Endodermal cell (in vitro differentiated cells): ENCODE results near the gene MKLN1. TPM values are rescaled to one million over a fixed set of nuclear protein-coding genes. Genes with fewer than 3 reads are reported as not detected.
A peak's percentile ranks its signal among the peaks of the same experiment; 100 is the strongest.
"Not testable (repeated sequence)": the region's sequence is repeated elsewhere in the genome, so short reads cannot be mapped to it uniquely, and the experiment has no call there.

Experiments
- DNase-seq: peaks from one replicate; pipeline ENCODE4 v3.0.0-alpha.2; 2017
- H3K27ac ChIP-seq: 2 replicates; pipeline ENCODE4 v1.5.1; 2013; ENCODE audit warnings: mild to moderate bottlenecking, low read depth, low read length, moderate library complexity
- H3K27me3 ChIP-seq: 2 replicates; pipeline ENCODE4 v1.6.1; 2013; ENCODE audit warnings: mild to moderate bottlenecking, low read length, moderate library complexity; ENCODE audit not compliant: insufficient read depth, control insufficient read depth, poor library complexity, severe bottlenecking
- H3K36me3 ChIP-seq: 2 replicates; pipeline ENCODE4 v1.7.0; 2013; ENCODE audit warnings: mild to moderate bottlenecking, low read length, moderate library complexity; ENCODE audit not compliant: control insufficient read depth, insufficient read depth
- H3K4me1 ChIP-seq: one replicate; pipeline ENCODE4 v1.7.0; 2013; ENCODE audit warnings: low read length; ENCODE audit not compliant: control insufficient read depth, insufficient read depth
- H3K4me3 ChIP-seq: 2 replicates; pipeline ENCODE4 v1.5.1; 2013; ENCODE audit warnings: mild to moderate bottlenecking, low read length, moderate library complexity
- H3K9ac ChIP-seq: 2 replicates; pipeline ENCODE4 v1.6.1; 2013; ENCODE audit warnings: mild to moderate bottlenecking, low read length, moderate library complexity; ENCODE audit not compliant: poor library complexity, severe bottlenecking; ENCODE audit errors: extremely low read depth
- H3K9me3 ChIP-seq: 2 replicates; pipeline ENCODE4 v1.6.1; 2013; ENCODE audit warnings: mild to moderate bottlenecking, low read length, moderate library complexity; ENCODE audit not compliant: control insufficient read depth
- H3K27ac Mint-ChIP-seq: 2 replicates; pipeline ENCODE4 v1.8.0; 2020; ENCODE audit warnings: mixed read lengths
- H3K27me3 Mint-ChIP-seq: 2 replicates; pipeline ENCODE4 v1.8.0; 2021; ENCODE audit warnings: mild to moderate bottlenecking, mixed read lengths; ENCODE audit not compliant: insufficient read depth
- H3K36me3 Mint-ChIP-seq: 2 replicates; pipeline ENCODE4 v1.8.0; 2020; ENCODE audit warnings: low read depth, mixed read lengths
- H3K4me1 Mint-ChIP-seq: 2 replicates; pipeline ENCODE4 v1.8.0; 2020; ENCODE audit warnings: mixed read lengths
- H3K4me3 Mint-ChIP-seq: 2 replicates; pipeline ENCODE4 v1.8.0; 2020; ENCODE audit warnings: mild to moderate bottlenecking, moderate library complexity, mixed read lengths
- H3K9me3 Mint-ChIP-seq: 2 replicates; pipeline ENCODE4 v1.8.0; 2020; ENCODE audit warnings: mild to moderate bottlenecking, mixed read lengths
- WGBS, 2 experiments: methylation state at CpG; one replicate each; pipeline versions ENCODE4 v1.1.5 to v1.1.7; 2013; ENCODE audit warnings: missing lambda C conversion rate in 2 of 2, mixed read lengths in 1 of 2; ENCODE audit not compliant: insufficient coverage in 1 of 2, insufficient read length in 1 of 2; 5-methylcytosine and 5-hydroxymethylcytosine counted together
- total RNA-seq, 2 donors: library from RNA; stranded (reverse); fragmentation: NEBNext Ultra II Directional in 1 of 2; extraction: Animal tissue kit (Norgen Biotek cat#: 25700) in 1 of 2; gene quantifications; 2 replicates in 1 of 2; 3 replicates in 1 of 2; pipeline ENCODE4 v1.2.1, GENCODE V29; 2021
- TF ChIP-seq, protein P1 (sequence below): fragments of 200-600 bp; sonication (generic); conservative IDR thresholded peaks from 2 replicates; pipeline ENCODE4 v1.5.0; 2021; ENCODE audit warnings: antibody characterized with exemption, mild to moderate bottlenecking

MKLN1 gene
- total RNA-seq, 2 donors from 2014 or later = 69.3 to 71.8 TPM

DNA sequence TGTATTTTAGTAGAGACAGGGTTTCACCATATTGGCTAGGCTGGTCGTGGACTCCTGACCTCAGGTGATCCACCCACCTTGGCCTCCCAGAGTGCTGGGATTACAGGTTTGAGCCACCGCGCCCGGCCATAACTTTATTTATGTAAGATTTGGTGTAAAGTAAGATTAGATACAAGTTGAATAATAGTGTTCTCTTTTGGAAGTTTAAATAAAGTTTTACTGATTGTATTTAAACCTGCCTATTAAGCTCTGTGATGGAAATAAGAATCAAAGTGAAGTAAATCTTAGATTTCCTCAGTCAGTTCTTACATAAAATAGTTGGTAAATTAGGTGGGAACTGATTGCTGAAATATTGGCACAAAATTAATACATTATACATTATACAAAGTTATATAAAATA, 86.0 kb downstream of the MKLN1 start:
- H3K36me3 Mint-ChIP-seq = peaks cover 52% of the 10 kb centered on the region
- no peak for DNase-seq
- no peaks in the 10 kb centered on the region for H3K9me3 ChIP-seq
- TF ChIP-seq, protein P1, sequence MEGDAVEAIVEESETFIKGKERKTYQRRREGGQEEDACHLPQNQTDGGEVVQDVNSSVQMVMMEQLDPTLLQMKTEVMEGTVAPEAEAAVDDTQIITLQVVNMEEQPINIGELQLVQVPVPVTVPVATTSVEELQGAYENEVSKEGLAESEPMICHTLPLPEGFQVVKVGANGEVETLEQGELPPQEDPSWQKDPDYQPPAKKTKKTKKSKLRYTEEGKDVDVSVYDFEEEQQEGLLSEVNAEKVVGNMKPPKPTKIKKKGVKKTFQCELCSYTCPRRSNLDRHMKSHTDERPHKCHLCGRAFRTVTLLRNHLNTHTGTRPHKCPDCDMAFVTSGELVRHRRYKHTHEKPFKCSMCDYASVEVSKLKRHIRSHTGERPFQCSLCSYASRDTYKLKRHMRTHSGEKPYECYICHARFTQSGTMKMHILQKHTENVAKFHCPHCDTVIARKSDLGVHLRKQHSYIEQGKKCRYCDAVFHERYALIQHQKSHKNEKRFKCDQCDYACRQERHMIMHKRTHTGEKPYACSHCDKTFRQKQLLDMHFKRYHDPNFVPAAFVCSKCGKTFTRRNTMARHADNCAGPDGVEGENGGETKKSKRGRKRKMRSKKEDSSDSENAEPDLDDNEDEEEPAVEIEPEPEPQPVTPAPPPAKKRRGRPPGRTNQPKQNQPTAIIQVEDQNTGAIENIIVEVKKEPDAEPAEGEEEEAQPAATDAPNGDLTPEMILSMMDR = no peak
- H3K36me3 ChIP-seq = peaks cover 77% of the 10 kb centered on the region
- H3K27ac ChIP-seq = no peak overlapping the region
- H3K9me3 Mint-ChIP-seq = no peaks in the 10 kb centered on the region
- no peak overlapping the region for H3K27ac Mint-ChIP-seq
- H3K4me3 ChIP-seq = no peak overlapping the region
- no peak overlapping the region for H3K9ac ChIP-seq
- H3K27me3 Mint-ChIP-seq = no peaks in the 10 kb centered on the region
- H3K4me3 Mint-ChIP-seq = no peak overlapping the region
- no peaks in the 10 kb centered on the region for H3K4me1 ChIP-seq
- no peaks in the 10 kb centered on the region for H3K27me3 ChIP-seq
- WGBS, 2 experiments = 84 to 98% methylated on average over 4 of the region's 4 CpGs
- peaks cover 13% of the 10 kb centered on the region for H3K4me1 Mint-ChIP-seq

DNA sequence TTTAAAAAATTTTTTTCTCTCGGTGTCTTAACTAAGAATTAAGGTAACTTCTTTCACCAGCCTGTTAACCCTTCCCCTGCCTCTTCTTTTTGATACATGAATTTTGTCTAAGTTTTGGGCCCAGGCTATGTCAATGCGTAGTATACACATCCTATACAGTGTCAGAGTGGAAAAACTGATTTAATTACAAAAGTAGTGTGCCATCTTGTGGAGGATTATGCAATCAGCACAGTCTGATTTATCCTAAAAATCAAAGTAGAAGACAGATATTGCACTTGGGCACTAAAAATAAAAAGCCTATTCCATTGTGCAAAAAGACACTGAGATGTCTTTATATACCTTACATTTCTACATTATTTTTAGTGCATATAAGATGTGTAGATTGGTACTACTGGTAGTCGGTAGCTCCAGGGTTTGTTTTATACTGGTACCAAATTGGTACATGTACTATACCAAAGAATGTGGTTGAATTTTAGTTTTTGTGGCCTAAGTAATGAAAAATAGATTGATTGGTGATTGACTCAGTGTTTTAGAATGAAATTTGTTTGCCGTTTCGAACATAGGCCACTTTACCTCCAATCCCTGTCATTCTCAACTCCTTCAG, 96.6 kb downstream of the MKLN1 start:
- H3K36me3 Mint-ChIP-seq = peaks cover 23% of the 10 kb centered on the region
- WGBS, 2 experiments = 80 to 88% methylated on average over 3 to 5 of the region's 5 CpGs

DNA sequence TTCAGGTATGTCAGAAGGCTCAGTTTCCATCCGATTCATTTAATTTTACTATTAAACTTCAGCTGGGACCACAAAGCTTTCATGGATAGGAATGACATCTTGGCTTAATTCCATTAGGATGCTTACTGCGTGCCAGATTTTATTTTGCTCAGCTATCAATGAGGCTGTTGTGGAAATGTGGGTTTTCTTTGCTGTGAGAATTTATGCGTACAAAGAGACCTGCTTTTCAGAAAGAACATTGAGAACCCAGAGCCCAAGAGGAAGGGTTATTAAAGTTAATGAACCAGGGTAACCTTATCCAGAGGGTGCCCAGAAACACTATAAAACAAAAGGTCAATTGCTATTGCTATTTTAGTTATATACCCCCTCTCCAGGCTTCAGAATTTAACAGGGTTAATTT, 98.3 kb downstream of the MKLN1 start:
- TF ChIP-seq, protein P1 = no peak
- Mint-ChIP-seq H3K27ac (no peak overlapping the region), H3K9me3 (no peaks in the 10 kb centered on the region), H3K4me1 (no peaks in the 10 kb centered on the region), H3K4me3 (no peak overlapping the region), H3K27me3 (no peaks in the 10 kb centered on the region), H3K36me3 (peaks cover 28% of the 10 kb centered on the region)
- Histone ChIP-seq H3K27ac (no peak overlapping the region), H3K9ac (no peak overlapping the region), H3K36me3 (peaks cover 70% of the 10 kb centered on the region), H3K27me3 (no peaks in the 10 kb centered on the region), H3K9me3 (peaks cover 5% of the 10 kb centered on the region), H3K4me1 (no peaks in the 10 kb centered on the region), H3K4me3 (no peak overlapping the region)
- no peak for DNase-seq
- 90 to 93% methylated on average over 2 to 3 of the region's 3 CpGs for WGBS, 2 experiments

More for the DNA sequence above, 96.6 kb downstream of the MKLN1 start:
- Mint-ChIP-seq H3K4me3 (no peak overlapping the region), H3K27ac (no peak overlapping the region), H3K4me1 (no peaks in the 10 kb centered on the region), H3K9me3 (no peaks in the 10 kb centered on the region), H3K27me3 (no peaks in the 10 kb centered on the region)
- H3K9me3 ChIP-seq = peaks cover 5% of the 10 kb centered on the region
- TF ChIP-seq, protein P1 = peak; percentile 72
- H3K27ac ChIP-seq = no peak overlapping the region
- H3K4me1 ChIP-seq = no peaks in the 10 kb centered on the region
- peaks cover 60% of the 10 kb centered on the region for H3K36me3 ChIP-seq
- H3K27me3 ChIP-seq = no peaks in the 10 kb centered on the region
- no peak overlapping the region for H3K4me3 ChIP-seq
- DNase-seq = no peak
- H3K9ac ChIP-seq = no peak overlapping the region

DNA sequence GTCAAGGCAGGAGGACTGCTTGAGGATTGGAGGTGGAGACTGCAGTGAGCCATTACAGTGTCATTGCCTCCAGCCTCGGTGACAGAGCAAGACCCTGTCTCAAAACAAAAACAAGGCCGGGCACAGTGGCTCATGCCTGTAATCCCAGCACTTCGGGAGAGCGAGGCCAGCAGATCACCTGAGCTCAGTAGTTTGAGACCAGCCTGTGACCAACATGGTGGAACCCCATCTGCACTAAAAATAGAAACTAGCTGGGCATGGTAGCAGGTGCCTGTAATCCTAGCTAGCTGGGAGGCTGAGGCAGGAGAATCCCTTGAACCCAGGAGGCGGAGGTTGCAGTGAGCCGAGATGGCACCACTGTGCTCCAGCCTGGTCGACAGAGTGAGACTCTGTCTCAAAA, 103.2 kb downstream of the MKLN1 start:
- not testable (repeated sequence) for H3K9me3 Mint-ChIP-seq, H3K4me3 ChIP-seq, H3K27me3 ChIP-seq, H3K9me3 ChIP-seq, DNase-seq, H3K4me1 ChIP-seq, H3K27ac Mint-ChIP-seq, H3K27me3 Mint-ChIP-seq, H3K4me3 Mint-ChIP-seq, H3K27ac ChIP-seq, H3K9ac ChIP-seq, H3K4me1 Mint-ChIP-seq
- peaks cover 43% of the 10 kb centered on the region for H3K36me3 Mint-ChIP-seq
- 83 to 95% methylated on average over 1 to 7 of the region's 7 CpGs for WGBS, 2 experiments
- peaks cover 78% of the 10 kb centered on the region for H3K36me3 ChIP-seq
